ENCODE data around the gene L3MBTL3.

L3MBTL3 gene

GRCh38 chr6:130000526-130001421 is 17.6 kb upstream of the L3MBTL3 start:
- WGBS, 2 experiments (ENCODE audit: insufficient coverage in 2 of 2) = 58 to 69% methylated on average over 3 to 4 of the region's 4 CpGs
- no peaks in the 10 kb centered on the region for H3K9me3 ChIP-seq (ENCODE audit: control insufficient read depth, low read length)
- no peak overlapping the region for H3K4me3 ChIP-seq (ENCODE audit: extremely low read depth, insufficient read depth, low read length, poor library complexity, severe bottlenecking)
- no peaks in the 10 kb centered on the region for H3K36me3 ChIP-seq (ENCODE audit: control insufficient read depth, insufficient read depth, low read length)
- H3K27ac ChIP-seq (ENCODE audit: low read depth, low read length, severe bottlenecking) = no peak overlapping the region
- no peaks in the 10 kb centered on the region for H3K4me1 ChIP-seq (ENCODE audit: control insufficient read depth, insufficient read depth, low read length, poor library complexity, severe bottlenecking)

GRCh38 chr6:130008236-130008873 is 10.0 kb upstream of the L3MBTL3 start:
- no peak overlapping the region for H3K27ac ChIP-seq (ENCODE audit: low read depth, low read length, severe bottlenecking)
- H3K9me3 ChIP-seq (ENCODE audit: control insufficient read depth, low read length) = no peaks in the 10 kb centered on the region
- no peaks in the 10 kb centered on the region for H3K4me1 ChIP-seq (ENCODE audit: control insufficient read depth, insufficient read depth, low read length, poor library complexity, severe bottlenecking)
- 100% methylated on average over 1 of the region's 4 CpGs; no CpG with 5 or more reads in 1 of the 2 experiments for WGBS, 2 experiments (ENCODE audit: insufficient coverage in 2 of 2)
- H3K36me3 ChIP-seq (ENCODE audit: control insufficient read depth, insufficient read depth, low read length) = no peaks in the 10 kb centered on the region
- H3K4me3 ChIP-seq (ENCODE audit: extremely low read depth, insufficient read depth, low read length, poor library complexity, severe bottlenecking) = no peak overlapping the region

- H3K27ac ChIP-seq (ENCODE audit: low read depth, low read length, severe bottlenecking) = no peak overlapping the region
- H3K9me3 ChIP-seq (ENCODE audit: control insufficient read depth, low read length) = no peaks in the 10 kb centered on the region
- no peaks in the 10 kb centered on the region for H3K36me3 ChIP-seq (ENCODE audit: control insufficient read depth, insufficient read depth, low read length)
- 76 to 91% methylated on average over 3 to 4 of the region's 5 CpGs for WGBS, 2 experiments (ENCODE audit: insufficient coverage in 2 of 2)
- H3K4me3 ChIP-seq (ENCODE audit: extremely low read depth, insufficient read depth, low read length, poor library complexity, severe bottlenecking) = no peak overlapping the region
- no peaks in the 10 kb centered on the region for H3K4me1 ChIP-seq (ENCODE audit: control insufficient read depth, insufficient read depth, low read length, poor library complexity, severe bottlenecking)
Measured at GRCh38 chr6:130009146-130009545, 9.2 kb upstream of the L3MBTL3 start.

GRCh38 chr6:130010387-130010786 is 8.0 kb upstream of the L3MBTL3 start:
- H3K9me3 ChIP-seq (ENCODE audit: control insufficient read depth, low read length) = no peaks in the 10 kb centered on the region
- whole genome bisulfite sequencing, 2 experiments (ENCODE audit: insufficient coverage in 2 of 2) = 100% methylated on average over 2 of the region's 2 CpGs
- H3K36me3 ChIP-seq (ENCODE audit: control insufficient read depth, insufficient read depth, low read length) = no peaks in the 10 kb centered on the region
- H3K4me3 ChIP-seq (ENCODE audit: extremely low read depth, insufficient read depth, low read length, poor library complexity, severe bottlenecking) = no peak overlapping the region
- no peak overlapping the region for H3K27ac ChIP-seq (ENCODE audit: low read depth, low read length, severe bottlenecking)
- no peaks in the 10 kb centered on the region for H3K4me1 ChIP-seq (ENCODE audit: control insufficient read depth, insufficient read depth, low read length, poor library complexity, severe bottlenecking)

- Histone ChIP-seq H3K4me3 (ENCODE audit: extremely low read depth, insufficient read depth, low read length, poor library complexity, severe bottlenecking) (no peak overlapping the region), H3K36me3 (ENCODE audit: control insufficient read depth, insufficient read depth, low read length) (no peaks in the 10 kb centered on the region), H3K9me3 (ENCODE audit: control insufficient read depth, low read length) (no peaks in the 10 kb centered on the region), H3K27ac (ENCODE audit: low read depth, low read length, severe bottlenecking) (no peak overlapping the region), H3K4me1 (ENCODE audit: control insufficient read depth, insufficient read depth, low read length, poor library complexity, severe bottlenecking) (no peaks in the 10 kb centered on the region)
- 87 to 88% methylated on average over 2 to 3 of the region's 4 CpGs for WGBS, 2 experiments (ENCODE audit: insufficient coverage in 2 of 2)
Measured at GRCh38 chr6:130012728-130013127, 5.7 kb upstream of the L3MBTL3 start.

GRCh38 chr6:130018744-130019325 is 454 bp downstream of the L3MBTL3 start:
- Histone ChIP-seq H3K36me3 (ENCODE audit: control insufficient read depth, insufficient read depth, low read length) (no peaks in the 10 kb centered on the region), H3K9me3 (ENCODE audit: control insufficient read depth, low read length) (no peaks in the 10 kb centered on the region), H3K4me1 (ENCODE audit: control insufficient read depth, insufficient read depth, low read length, poor library complexity, severe bottlenecking) (no peaks in the 10 kb centered on the region), H3K4me3 (ENCODE audit: extremely low read depth, insufficient read depth, low read length, poor library complexity, severe bottlenecking) (peak overlapping the region; percentile 74), H3K27ac (ENCODE audit: low read depth, low read length, severe bottlenecking) (peak overlapping the region; percentile 46)
- WGBS, 2 experiments (ENCODE audit: insufficient coverage in 2 of 2) = 0 to 2% methylated on average over 6 to 22 of the region's 54 CpGs

- Histone ChIP-seq H3K9me3 (ENCODE audit: control insufficient read depth, low read length) (no peaks in the 10 kb centered on the region), H3K36me3 (ENCODE audit: control insufficient read depth, insufficient read depth, low read length) (peaks cover 2% of the 10 kb centered on the region), H3K27ac (ENCODE audit: low read depth, low read length, severe bottlenecking) (peak overlapping the region; percentile 68), H3K4me3 (ENCODE audit: extremely low read depth, insufficient read depth, low read length, poor library complexity, severe bottlenecking) (peak overlapping the region; percentile 74), H3K4me1 (ENCODE audit: control insufficient read depth, insufficient read depth, low read length, poor library complexity, severe bottlenecking) (no peaks in the 10 kb centered on the region)
- WGBS, 2 experiments (ENCODE audit: insufficient coverage in 2 of 2) = 0 to 1% methylated on average over 30 to 45 of the region's 116 CpGs
Measured at GRCh38 chr6:130019326-130020072, 1.1 kb downstream of the L3MBTL3 start.

GRCh38 chr6:130020073-130020906 is 1.9 kb downstream of the L3MBTL3 start:
- H3K36me3 ChIP-seq (ENCODE audit: control insufficient read depth, insufficient read depth, low read length) = peaks cover 9% of the 10 kb centered on the region
- peak overlapping the region; percentile 48 for H3K27ac ChIP-seq (ENCODE audit: low read depth, low read length, severe bottlenecking)
- no peaks in the 10 kb centered on the region for H3K9me3 ChIP-seq (ENCODE audit: control insufficient read depth, low read length)
- peak overlapping the region; percentile 70 for H3K4me3 ChIP-seq (ENCODE audit: extremely low read depth, insufficient read depth, low read length, poor library complexity, severe bottlenecking)
- WGBS, 2 experiments (ENCODE audit: insufficient coverage in 2 of 2) = 0% methylated on average over 6 to 28 of the region's 84 CpGs
- no peaks in the 10 kb centered on the region for H3K4me1 ChIP-seq (ENCODE audit: control insufficient read depth, insufficient read depth, low read length, poor library complexity, severe bottlenecking)

GRCh38 chr6:130020907-130021629 is 2.7 kb downstream of the L3MBTL3 start:
- peaks cover 14% of the 10 kb centered on the region for H3K36me3 ChIP-seq (ENCODE audit: control insufficient read depth, insufficient read depth, low read length)
- H3K9me3 ChIP-seq (ENCODE audit: control insufficient read depth, low read length) = no peaks in the 10 kb centered on the region
- H3K4me3 ChIP-seq (ENCODE audit: extremely low read depth, insufficient read depth, low read length, poor library complexity, severe bottlenecking) = peak overlapping the region; percentile 70
- no peaks in the 10 kb centered on the region for H3K4me1 ChIP-seq (ENCODE audit: control insufficient read depth, insufficient read depth, low read length, poor library complexity, severe bottlenecking)
- H3K27ac ChIP-seq (ENCODE audit: low read depth, low read length, severe bottlenecking) = peak overlapping the region; percentile 48
- 11 to 12% methylated on average over 29 of the region's 29 CpGs for WGBS, 2 experiments (ENCODE audit: insufficient coverage in 2 of 2)
